ENCODE data around the gene PGM1. TPM values are rescaled to one million over a fixed set of nuclear protein-coding genes. Genes with fewer than 3 reads are reported as not detected.

PGM1 gene
- polyA plus RNA-seq, 3 donors = 8.2 to 39.8 (median 28.7) TPM

DNA sequence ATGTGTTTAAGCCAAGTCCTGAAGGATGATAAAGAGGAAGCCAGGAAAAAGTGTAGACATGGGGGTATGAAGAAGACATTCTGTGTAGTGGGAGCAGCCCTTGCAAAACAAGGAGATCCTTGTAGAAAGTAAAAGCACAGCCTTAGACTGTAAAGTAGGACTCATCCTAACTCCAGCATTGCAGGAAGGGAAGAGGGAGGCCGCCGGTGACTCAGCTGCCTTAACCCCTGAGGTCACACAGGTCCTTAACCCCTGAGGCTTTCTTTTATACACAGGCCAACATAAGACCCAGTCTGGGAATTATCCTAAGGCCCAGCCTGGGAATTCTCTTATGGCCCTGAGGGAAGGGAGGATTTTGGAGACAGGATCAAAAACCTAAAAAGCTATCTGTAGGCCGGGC lies 18.0 kb downstream of the PGM1 start:
- no peak overlapping the region for H3K9ac ChIP-seq (ENCODE audit: insufficient read depth, low read length, poor library complexity, severe bottlenecking)
- peaks cover 17% of the 10 kb centered on the region for H3K4me1 Mint-ChIP-seq
- H4K20me1 ChIP-seq (ENCODE audit: insufficient read depth, low read length) = no peaks in the 10 kb centered on the region
- no peak for DNase-seq
- no peak overlapping the region for H3K27ac ChIP-seq (ENCODE audit: low read depth in 1 of 2, low read length in 2 of 2)
- no CpG with 5 or more reads among the region's 3 CpGs for WGBS (ENCODE audit: insufficient coverage)
- H3K4me3 ChIP-seq (replicated peaks in 1 of 3; ENCODE audit: low read depth in 2 of 3, low read length in 3 of 3) = no peak overlapping the region
- H3K9me3 Mint-ChIP-seq = no peaks in the 10 kb centered on the region
- peaks cover 11% of the 10 kb centered on the region for H3K79me2 ChIP-seq (ENCODE audit: insufficient read depth, low read length)
- intact Hi-C loops (cut with micrococcal nuclease) = no loop called here
- H3K27ac Mint-ChIP-seq = peak overlapping the region in 2 of 7 donors; percentile 6 to 14
- peaks cover 0 to 7% of the 10 kb centered on the region in 2 donors for H3K36me3 ChIP-seq (replicated peaks in 1 of 2; ENCODE audit: control insufficient read depth in 1 of 2, insufficient read depth in 2 of 2, low read length in 2 of 2)
- H3K36me3 Mint-ChIP-seq = peaks cover 0 to 9% of the 10 kb centered on the region in 2 donors
- H3K9me3 ChIP-seq (replicated peaks in 1 of 2; ENCODE audit: control insufficient read depth in 1 of 2, insufficient read depth in 1 of 2, low read length in 2 of 2) = no peaks in the 10 kb centered on the region
- no peak overlapping the region for H3K4me3 Mint-ChIP-seq
- TF ChIP-seq, protein P1, sequence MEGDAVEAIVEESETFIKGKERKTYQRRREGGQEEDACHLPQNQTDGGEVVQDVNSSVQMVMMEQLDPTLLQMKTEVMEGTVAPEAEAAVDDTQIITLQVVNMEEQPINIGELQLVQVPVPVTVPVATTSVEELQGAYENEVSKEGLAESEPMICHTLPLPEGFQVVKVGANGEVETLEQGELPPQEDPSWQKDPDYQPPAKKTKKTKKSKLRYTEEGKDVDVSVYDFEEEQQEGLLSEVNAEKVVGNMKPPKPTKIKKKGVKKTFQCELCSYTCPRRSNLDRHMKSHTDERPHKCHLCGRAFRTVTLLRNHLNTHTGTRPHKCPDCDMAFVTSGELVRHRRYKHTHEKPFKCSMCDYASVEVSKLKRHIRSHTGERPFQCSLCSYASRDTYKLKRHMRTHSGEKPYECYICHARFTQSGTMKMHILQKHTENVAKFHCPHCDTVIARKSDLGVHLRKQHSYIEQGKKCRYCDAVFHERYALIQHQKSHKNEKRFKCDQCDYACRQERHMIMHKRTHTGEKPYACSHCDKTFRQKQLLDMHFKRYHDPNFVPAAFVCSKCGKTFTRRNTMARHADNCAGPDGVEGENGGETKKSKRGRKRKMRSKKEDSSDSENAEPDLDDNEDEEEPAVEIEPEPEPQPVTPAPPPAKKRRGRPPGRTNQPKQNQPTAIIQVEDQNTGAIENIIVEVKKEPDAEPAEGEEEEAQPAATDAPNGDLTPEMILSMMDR (IDR thresholded peaks at IDR 0.05) = no peak
- H2AFZ ChIP-seq (ENCODE audit: insufficient read depth, low read depth, low read length, poor library complexity, severe bottlenecking) = no peak overlapping the region
- peaks cover 0 to 1% (median 0%) of the 10 kb centered on the region in 3 donors for H3K27me3 Mint-ChIP-seq (ENCODE audit: low read depth in 3 of 3)
- H3K4me1 ChIP-seq (ENCODE audit: control insufficient read depth in 1 of 2, insufficient read depth in 2 of 2, low read length in 2 of 2) = peaks cover 7 to 9% of the 10 kb centered on the region in 2 donors
- H3K27me3 ChIP-seq (ENCODE audit: control insufficient read depth in 2 of 2, insufficient read depth in 2 of 2, low read length in 2 of 2) = no peaks in the 10 kb centered on the region
- H3K4me2 ChIP-seq (replicated peaks; ENCODE audit: extremely low read depth, low read length, poor library complexity, severe bottlenecking) = no peak overlapping the region

DNA sequence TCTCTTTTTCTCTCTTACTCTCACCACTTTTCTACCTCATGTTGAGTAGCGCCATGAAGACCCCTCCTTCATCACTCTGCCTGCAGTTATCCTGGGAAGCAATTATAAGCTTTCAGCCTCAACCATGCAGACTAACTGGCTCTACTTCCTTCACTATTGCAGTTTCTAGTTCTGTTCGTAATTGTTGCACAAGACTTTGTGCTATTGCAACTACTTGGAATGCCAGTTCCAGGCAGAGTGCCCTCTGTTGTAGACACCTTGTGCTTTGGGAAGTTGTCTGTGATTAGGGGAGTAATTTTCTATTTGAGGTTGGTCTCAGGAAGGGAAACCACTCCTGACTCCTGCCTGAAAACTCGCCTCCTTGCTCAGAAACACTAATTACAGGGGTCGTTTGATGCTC lies 19.4 kb downstream of the PGM1 start:
- Mint-ChIP-seq H3K27ac (peak overlapping the region in 1 of 7 donors; percentile 58), H3K9me3 (no peaks in the 10 kb centered on the region), H3K27me3 (ENCODE audit: low read depth in 3 of 3) (no peaks in the 10 kb centered on the region), H3K36me3 (peaks cover 4 to 9% of the 10 kb centered on the region in 2 donors), H3K4me1 (peaks cover 23% of the 10 kb centered on the region), H3K4me3 (no peak overlapping the region)
- no peak overlapping the region for H3K4me3 ChIP-seq (replicated peaks in 1 of 3; ENCODE audit: low read depth in 2 of 3, low read length in 3 of 3)
- H3K9me3 ChIP-seq (replicated peaks in 1 of 2; ENCODE audit: control insufficient read depth in 1 of 2, insufficient read depth in 1 of 2, low read length in 2 of 2) = no peaks in the 10 kb centered on the region
- peaks cover 0 to 7% of the 10 kb centered on the region in 2 donors for H3K36me3 ChIP-seq (replicated peaks in 1 of 2; ENCODE audit: control insufficient read depth in 1 of 2, insufficient read depth in 2 of 2, low read length in 2 of 2)
- H3K79me2 ChIP-seq (ENCODE audit: insufficient read depth, low read length) = peaks cover 11% of the 10 kb centered on the region
- 0% methylated on average over 1 of the region's 4 CpGs for whole genome bisulfite sequencing (ENCODE audit: insufficient coverage)
- H3K4me1 ChIP-seq (ENCODE audit: control insufficient read depth in 1 of 2, insufficient read depth in 2 of 2, low read length in 2 of 2) = peaks cover 7 to 9% of the 10 kb centered on the region in 2 donors
- no peak overlapping the region for H2AFZ ChIP-seq (ENCODE audit: insufficient read depth, low read depth, low read length, poor library complexity, severe bottlenecking)
- H3K27me3 ChIP-seq (ENCODE audit: control insufficient read depth in 2 of 2, insufficient read depth in 2 of 2, low read length in 2 of 2) = no peaks in the 10 kb centered on the region
- no peak overlapping the region for H3K9ac ChIP-seq (ENCODE audit: insufficient read depth, low read length, poor library complexity, severe bottlenecking)
- intact Hi-C loops (cut with micrococcal nuclease) = no loop called here
- H3K27ac ChIP-seq (ENCODE audit: low read depth in 1 of 2, low read length in 2 of 2) = no peak overlapping the region
- no peak overlapping the region for H3K4me2 ChIP-seq (replicated peaks; ENCODE audit: extremely low read depth, low read length, poor library complexity, severe bottlenecking)
- DNase-seq = peak in 1 of 3 donors; percentile 20
- no peaks in the 10 kb centered on the region for H4K20me1 ChIP-seq (ENCODE audit: insufficient read depth, low read length)
- TF ChIP-seq, protein P1 (IDR thresholded peaks at IDR 0.05) = no peak

Measured in CD14-positive monocyte (primary cell).